HG03575 (cell line): ENCODE measurements around the gene HSD3B1.
"Not testable (repeated sequence)": the region's sequence is repeated elsewhere in the genome, so short reads cannot be mapped to it uniquely, and the experiment has no call there.

Source experiments
- ATAC-seq: cut with Tn5 transposase; IDR thresholded peaks from one replicate; pipeline ENCODE4 v1.9.1; 2021; ENCODE audit not compliant: unreplicated experiment, insufficient number of reproducible peaks, low FRiP score; ENCODE audit errors: extremely low read depth

HSD3B1 gene

DNA sequence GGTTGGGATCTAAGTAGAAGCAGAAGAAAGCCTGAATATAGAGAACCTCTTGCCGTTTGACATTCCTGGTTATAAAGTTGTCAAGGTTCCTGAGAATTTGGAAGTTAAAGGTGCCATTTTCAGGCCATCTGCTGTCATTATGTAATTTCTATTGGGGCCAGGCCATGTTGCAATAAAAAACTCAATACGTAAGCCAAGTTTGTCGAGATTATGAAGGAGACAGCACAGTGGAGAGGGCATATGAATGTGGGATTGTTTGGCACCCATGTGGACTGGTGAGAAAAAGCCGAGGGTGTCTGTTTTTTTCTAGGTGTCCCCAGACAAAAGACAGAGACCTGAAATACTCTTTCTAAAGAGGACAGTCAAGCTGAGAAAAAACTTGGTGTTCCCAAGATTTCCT lies 18.8 kb upstream of the HSD3B1 start:
- ATAC-seq = no peak

DNA sequence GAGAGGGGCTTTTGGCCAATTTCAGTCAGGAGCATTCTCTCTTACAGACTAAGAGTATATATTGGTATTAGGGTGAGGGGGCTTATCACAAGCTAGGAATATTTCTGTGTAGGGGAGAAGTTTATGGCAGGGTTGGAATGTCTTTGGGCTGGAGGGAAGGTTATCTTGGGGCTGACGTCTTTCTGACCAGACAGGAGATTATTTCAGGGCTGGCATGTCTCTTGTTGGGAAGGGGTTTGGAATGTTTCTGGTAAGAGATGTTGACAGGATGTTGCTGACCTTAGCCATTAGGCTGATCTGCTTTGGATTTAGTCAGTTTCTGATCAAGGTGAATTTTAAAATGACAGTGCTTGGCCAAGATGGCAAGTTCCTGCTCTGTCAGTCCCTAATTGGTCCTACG lies 17.8 kb upstream of the HSD3B1 start:
- no peak for ATAC-seq

DNA sequence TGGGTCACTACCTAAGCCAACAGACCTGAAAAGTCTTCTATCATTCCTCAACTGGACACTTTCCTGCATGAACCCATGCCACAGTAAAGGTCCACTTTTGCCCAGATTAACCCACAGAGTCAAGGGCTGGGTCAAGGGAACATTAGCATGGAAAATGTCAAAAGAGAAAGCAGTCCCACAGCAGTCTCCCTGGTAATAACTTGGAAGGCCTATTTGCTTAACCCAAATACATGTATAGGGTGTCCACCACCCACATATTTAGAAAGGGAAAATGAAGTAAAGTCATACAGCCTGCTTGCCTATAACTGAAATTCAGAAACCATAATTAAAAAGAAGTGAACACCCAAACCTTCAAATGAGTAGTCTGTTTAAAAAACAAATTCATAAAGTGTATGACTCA lies 16.1 kb upstream of the HSD3B1 start:
- ATAC-seq = no peak

DNA sequence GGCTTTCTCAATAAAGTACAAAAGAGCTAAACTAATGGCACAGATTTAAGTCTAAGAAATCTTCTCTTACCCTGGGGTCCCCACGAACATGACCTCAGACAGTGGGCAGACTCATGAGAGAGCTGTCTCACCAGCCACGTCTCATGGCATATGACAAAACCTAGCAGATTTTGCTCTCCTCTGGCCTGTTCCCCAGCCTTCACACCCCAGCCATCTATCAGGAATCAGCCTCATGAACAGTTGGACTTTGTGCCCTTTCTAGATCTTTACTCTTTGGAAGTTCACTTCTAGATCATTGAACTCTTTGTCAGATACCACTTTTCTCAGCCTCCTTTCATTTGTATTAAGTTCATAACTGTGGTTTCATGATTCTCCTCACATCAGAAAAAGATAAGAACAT lies 14.2 kb upstream of the HSD3B1 start:
- ATAC-seq = no peak

DNA sequence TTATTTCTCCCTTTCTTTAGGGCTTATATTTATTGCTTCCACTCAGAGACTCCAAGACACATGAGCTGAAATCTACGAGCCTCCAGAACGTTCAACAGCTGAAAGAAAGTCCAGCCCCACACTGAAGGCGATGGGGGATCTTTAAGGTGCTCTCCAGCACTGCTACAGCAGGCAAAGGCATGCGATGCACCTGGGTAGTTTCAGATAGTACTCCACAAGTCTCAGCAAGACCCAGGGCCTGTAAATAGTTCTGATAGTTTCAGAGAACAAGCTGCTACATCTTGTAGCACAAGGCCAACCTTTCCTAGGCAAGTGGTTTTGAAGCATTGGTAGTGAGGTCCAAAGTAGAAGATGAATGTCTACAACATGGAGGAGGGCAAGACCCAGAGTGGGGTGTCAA lies 2.2 kb upstream of the HSD3B1 start:
- no peak for ATAC-seq

DNA sequence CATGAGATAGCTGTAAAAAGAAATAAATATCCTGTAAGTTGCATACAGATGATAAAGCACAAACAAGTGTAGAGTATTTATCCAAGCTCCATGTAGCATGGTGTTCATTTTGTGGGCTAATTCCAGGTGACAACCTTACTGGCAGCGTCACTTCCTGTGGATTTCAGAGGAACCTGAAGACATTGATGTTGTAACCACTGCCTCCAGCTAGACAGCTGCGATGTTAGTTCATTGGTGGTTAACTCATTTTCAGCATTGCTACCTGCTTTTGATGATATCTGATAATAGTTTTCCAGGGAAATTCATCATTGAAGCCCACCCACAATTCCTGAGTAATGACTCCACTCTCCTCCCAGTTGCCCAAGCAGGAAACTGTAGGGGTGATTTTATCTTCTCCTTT lies 3.0 kb downstream of the HSD3B1 start:
- no peak for ATAC-seq

DNA sequence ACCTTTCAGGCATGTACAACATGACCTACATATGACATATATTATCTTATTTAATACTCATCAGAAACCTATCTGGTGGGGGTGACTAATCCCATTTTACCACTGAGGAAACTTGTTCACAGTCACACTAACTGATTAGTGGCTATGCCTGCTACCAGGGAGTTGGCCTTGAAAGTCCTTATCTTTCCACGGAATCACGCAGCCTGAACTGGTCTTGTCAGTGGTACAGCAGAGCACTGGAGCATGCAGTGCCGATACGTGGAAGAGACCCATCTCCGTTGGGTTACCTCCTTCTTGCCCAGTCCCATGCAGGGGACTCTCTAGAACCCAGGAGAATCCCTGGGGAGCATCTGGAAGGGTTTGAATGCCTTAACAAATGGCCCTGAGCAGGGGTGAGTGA lies 8.2 kb downstream of the HSD3B1 start:
- ATAC-seq = no peak

DNA sequence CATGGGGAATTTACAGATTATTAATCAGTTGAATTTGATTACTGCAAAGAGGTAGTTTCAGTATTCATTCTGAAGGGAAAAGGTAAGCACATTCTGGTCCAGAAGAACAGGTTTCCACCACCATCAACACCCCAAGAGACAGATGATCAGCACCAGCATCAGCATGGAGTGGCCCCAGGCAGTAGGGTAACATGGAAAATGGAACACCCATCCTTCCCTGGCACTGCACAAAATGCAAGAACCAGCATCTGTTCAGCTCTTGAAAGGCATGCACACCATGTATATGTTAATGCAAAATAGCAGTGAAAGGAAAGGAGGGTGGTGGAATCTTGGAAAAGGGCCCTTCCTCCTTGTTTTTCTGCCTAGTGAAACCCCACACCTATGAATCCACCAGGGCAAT lies 9.2 kb downstream of the HSD3B1 start:
- no peak for ATAC-seq

DNA sequence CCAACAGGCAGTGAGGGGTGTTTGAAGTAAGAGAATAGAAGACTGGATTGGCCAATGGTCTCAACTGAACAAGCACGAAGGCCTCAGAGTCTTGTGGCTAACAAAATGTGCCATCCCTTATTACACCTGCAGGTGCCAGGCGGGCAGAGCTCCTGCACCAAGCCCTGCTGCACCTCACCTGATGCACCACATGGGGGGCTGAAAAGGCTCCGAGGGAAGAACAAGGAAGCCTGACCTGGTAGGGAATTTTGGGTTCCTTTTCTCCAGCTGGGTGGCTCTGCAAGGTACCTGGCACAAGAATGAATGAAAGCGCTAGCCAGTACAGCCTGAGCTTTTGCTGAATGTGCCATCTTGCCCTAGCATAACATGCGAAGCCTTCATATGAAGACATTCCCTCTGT lies 9.7 kb downstream of the HSD3B1 start:
- no peak for ATAC-seq

DNA sequence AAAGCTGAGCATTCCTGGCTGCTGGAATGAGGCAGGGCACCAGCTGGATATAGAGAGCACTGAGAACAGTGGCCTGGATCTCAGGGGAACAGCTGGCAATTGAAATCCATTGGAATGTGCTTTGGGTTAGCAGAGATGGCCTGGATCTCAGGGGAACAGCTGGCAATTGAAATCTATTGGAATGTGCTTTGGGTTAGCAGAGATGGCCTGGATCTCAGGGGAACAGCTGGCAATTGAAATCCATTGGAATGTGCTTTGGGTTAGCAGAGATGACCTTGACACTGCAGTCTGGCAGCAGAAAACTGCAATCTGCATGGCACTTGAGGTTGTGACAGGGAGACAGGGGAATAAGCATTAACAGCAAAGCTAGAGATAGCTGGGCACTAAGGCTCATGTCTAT lies 10.7 kb downstream of the HSD3B1 start:
- not testable (repeated sequence) for ATAC-seq

DNA sequence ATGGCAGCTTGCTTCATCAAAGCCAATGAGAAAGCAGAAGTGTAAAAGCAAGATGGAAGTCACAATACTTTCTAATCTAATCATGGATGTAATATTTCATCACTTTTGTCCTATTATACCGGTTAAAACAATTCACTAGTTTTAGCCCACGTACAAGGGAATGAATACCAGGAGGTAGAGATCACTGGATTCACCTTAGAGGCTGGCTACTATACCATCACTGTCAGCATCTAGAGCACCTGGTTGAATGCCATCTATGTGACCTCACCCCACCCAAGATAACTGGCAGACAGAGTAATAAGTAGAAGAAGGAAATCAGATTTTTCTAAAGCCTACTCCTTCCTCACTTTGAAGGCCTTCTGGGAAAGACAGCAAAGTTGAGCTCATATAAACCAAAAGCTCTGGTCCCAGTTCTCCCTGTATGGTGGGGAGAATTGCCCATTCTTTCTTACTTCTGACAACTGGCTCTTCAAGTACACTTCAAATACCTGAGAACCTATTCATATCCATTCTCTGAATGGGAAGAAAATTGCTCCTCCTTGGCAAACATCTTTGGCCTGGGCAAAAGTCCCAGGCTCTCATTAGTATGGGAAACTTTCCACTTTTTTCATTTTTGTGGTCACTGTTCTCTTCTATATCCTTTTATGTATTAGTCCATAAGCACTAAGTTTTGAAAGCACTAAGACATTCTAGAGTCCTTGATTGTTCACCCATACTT lies 24.8 kb downstream of the HSD3B1 start:
- no peak for ATAC-seq

DNA sequence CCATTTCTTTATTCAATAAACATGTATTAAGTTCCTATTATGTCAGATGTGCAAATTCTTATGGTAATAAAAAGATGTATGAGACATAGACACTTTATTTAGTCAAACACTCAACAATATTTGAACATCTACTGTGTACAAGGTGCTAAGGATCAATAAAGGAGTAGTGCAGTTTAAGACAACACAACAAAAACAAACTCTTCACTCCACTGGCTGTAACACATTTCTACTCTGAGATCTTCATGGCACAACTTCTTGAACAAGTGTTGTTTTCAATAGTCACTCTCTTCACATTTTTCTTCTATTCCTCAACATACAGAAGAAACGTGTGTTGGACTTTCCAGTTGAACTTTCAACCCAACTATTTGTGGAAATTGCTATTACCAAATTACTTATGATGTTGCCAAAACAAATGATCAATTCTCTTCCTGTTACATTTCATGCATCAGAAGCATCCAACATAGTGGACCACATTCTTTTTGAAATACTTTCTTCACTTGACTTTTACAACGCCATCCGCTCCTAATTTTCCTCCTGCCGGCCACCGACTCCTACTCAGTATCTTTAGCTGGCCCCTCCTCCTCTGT lies 25.4 kb downstream of the HSD3B1 start:
- ATAC-seq = no peak

DNA sequence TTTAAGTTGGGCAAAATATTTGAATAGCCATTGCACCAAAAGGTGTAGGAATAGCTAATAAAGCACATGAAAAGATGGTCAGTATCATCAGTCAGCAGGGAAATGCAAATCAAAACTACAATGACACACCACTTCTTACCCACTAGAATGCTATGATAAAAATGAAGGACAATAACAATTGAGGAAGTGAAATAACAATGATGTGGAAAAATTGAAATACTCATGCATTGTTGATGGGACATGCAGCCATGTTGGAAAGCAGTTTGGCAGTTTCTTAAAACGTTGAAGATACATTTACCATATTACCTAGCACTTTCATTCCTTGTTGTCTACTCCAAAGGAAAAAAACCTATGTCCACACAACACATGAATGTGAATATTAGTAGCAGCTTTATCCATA lies 28.4 kb downstream of the HSD3B1 start:
- ATAC-seq = no peak

DNA sequence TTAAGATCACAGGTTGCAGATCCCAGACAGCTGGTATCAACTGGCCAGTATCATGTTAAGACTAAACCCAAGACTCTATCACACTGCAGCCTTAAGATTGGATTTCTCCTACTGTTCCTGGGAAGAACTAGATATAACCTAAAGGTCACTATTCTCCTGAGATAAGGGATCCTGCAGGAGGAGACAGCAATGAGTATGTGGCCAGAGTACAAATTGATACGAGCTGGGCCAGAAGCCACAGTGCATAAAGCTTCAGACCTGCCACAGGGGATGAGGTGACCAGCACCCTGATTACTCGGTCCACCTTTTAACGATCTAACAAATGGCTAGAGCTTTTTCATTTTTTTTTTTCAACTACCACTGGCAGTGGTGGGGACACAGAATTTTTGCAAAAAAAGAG lies 31.0 kb downstream of the HSD3B1 start:
- no peak for ATAC-seq

DNA sequence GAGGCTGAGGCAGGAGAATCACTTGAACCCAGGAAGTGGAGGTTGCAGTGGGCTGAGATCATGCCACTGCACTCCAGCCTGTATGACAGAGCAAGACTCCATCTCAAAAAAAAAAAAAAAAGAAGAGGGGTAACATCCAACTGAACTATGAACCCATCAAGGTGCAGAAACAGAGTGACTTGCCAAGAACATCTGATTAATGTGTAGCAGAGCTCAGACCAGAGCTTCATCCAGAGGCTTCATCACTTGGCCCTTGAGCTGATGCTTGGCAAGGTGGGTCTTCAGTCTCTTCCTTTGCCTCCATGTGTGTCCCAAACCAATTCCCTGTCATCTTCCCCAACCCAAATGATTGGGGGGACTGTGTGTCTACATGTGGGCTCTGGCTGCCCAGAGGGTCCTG lies 32.6 kb downstream of the HSD3B1 start:
- ATAC-seq = no peak

DNA sequence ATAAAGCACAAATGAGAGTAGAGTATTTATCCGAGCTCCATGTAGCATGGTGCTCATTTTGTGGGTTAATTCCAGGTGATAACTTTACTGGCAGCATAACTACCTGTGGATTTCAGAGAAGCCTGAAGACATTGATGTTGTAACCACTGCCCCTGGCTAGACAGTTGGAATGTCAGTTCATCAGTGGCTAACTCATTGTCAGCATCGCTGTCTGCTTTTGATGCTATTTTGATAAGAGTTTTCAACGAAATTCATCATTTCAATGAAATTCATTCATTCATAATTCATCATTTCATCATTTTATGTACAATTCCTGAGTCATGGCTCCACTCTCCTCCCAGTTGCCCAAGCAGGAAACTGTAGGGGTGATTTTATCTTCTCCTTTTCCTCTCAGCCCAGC lies 34.4 kb downstream of the HSD3B1 start:
- ATAC-seq = no peak

DNA sequence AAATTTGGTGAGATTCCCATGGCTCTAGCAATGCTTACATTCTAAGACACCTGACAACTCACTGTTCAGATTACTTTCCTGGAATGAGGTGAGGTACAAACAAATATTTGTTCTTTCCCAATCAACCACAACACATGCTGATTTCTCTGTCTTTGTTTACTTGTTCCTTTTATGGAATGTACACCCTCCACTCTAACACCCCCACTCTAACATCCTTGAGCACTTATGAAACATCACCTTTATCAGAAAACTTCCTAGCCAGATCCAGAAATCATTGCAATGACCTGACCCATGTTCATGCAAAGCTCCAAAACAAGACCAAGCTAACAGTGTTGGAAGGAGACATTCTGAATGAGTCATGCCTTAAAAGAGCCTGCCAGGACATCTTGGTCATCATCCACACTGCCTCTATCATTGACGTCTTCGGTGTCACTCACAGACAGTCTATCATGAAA lies 35.5 kb downstream of the HSD3B1 start:
- ATAC-seq = no peak

DNA sequence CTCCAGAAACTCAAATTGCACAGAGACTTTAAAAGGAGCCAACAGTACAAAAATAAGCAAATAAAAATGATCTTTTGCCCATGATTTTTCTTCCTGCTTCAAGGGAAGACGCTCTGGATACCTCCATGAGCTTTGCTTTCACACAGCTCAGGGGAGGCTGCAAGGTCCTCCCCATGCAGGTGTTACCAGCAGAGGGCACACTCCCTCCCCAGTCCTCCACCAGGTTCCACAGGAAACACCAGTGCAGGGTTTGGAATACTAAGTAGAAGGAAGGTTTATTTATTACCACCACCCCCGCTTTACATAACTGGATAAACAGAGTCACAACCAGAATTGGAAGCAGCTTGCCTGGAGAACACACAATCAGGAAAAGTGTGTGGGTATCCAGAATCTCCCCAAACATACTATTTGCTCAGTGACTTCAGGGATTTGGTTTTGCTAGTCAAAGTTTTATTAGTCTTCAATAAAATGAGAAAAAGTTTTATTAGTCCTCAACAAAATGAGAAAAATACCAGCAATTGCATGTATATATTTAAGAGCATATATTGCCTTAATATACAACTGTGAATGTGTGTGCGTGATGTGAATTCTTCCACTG lies 37.3 kb downstream of the HSD3B1 start:
- no peak for ATAC-seq

DNA sequence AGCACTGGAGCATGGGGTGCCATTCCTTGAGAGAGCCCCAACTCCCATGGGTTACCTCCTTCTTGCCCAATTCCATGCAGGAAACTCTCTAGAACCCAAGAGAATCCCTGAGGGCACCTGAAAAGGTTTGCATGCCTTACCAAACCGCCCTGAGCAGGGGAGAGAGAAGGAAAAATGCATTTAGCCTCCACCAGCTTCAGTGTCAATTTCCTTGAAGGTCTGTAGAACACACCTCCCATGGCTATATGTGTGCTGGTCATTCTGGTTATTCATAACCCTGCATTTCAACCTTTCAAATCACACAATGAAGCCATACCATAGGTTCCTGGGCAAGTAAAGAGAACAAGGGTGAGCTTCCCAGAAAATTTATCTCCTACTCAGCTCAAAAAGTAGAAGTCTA lies 39.6 kb downstream of the HSD3B1 start:
- ATAC-seq = no peak

DNA sequence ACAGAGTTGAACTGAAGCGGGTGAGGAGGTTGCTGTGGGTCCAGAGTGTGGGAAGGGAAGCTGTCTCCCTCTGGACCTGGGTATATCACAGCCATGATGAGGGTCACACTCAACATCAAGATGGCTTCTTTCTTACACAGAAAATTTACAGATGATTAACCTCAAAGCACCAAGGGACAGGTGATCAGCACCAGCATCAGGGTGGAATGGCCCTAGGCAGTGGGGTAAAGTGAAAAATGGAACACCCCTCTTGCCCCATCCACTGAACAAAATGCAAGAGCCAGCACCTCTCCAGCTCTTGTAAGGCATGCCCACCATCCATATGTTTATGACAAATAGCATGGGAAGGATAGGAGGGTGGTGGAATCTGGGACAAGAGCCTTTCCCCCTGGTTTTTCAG lies 40.3 kb downstream of the HSD3B1 start:
- no peak for ATAC-seq

DNA sequence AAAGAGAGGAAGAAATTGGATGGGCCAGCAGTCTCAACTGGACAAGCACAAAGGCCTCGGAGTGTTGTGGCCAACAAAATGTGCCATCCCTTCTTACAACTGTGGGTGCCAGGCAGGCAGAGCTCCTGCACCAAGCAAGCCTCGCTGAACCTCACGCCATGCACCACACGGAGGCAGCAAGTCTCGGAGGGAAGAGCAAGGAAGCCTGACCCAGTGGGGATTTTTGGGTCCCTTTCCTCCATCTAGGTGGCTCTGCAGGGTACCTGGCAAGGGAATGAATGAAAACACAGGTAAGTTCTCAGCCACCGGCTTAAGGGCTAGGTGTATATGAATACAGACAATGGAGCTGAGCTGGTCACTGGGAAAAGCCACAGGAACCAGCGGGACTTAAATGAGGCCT lies 40.8 kb downstream of the HSD3B1 start:
- ATAC-seq = no peak
